ENCODE measurements around the gene PVR. TPM values are rescaled to one million over a fixed set of nuclear protein-coding genes. Genes with fewer than 3 reads are reported as not detected.

The PVR gene, protein sequence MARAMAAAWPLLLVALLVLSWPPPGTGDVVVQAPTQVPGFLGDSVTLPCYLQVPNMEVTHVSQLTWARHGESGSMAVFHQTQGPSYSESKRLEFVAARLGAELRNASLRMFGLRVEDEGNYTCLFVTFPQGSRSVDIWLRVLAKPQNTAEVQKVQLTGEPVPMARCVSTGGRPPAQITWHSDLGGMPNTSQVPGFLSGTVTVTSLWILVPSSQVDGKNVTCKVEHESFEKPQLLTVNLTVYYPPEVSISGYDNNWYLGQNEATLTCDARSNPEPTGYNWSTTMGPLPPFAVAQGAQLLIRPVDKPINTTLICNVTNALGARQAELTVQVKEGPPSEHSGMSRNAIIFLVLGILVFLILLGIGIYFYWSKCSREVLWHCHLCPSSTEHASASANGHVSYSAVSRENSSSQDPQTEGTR
- total RNA-seq, result 39.2 and 58.8 TPM in 2 replicates

DNA sequence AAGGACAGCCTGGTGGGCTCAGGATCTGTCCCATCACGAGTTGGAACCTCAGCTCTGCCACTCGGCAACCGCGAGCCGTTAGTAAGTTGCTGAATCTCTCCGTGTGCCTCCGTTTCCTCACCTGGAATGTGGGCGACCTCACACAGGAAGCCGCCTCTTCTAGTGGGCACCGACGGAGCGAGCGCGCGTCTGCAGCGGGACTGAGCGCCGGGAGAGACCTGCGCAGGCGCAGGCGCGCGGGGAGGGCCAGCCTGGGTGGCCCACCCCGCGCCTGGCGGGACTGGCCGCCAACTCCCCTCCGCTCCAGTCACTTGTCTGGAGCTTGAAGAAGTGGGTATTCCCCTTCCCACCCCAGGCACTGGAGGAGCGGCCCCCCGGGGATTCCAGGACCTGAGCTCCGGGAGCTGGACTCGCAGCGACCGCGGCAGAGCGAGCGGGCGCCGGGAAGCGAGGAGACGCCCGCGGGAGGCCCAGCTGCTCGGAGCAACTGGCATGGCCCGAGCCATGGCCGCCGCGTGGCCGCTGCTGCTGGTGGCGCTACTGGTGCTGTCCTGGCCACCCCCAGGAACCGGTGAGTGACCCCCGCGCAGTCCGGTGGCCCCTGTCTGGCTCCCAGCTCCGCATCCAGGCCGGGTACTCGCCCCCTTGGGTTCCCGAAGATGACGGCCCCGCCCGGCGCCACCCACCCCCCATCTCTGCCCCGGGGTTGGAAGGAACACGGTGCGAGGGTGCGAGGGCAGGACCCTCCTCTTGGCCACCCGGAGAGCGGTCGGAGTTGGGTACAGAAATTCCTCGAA, at the start of gene PVR:
TSS of gene PVR (plus strand) at position 306 of the 797 bp plus-strand sequence. CDS start at position 493, 187 bp downstream.

DNA sequence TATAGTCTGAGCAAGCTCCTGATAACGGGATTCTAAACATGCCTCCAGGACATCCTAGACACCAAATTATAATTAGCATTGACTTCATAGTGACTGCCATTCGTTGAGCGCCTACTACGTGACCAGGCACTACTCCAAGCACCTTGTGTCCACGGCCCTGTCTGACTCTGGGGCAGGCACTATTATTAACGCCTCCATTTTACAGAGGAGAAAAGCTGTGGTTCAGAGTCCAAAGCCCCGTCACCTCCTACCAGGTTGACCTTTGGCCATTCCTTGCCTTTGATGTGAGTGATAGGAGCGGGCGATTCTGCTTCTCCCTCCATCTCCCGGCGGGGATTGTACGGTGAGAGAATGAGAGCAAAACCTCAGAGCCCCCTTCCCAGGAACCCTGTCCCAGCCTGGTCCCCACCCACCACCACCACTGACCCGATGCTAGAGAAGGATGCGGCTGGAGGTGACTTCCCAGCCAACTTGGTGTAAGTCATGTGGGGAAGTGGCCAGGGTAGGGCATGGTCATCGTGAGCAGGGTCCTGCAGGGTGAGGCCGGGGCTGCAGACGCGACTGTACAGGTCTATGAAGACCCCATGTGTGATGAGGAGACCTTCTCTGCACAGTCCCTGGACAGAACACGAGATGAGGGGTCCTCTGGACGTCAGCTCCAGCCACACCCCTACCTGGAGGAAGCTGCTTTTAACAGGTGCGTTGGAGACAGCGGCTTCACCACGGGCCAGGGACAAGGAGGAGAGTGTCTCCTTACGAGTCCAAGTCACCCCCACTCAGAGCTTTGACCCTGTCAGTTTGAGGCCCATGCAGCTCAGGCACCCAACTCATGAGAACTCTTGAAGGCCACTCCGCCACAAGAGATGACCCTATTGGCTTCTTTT, 30.2 kb upstream of the PVR start, which contains the start of gene IGSF23:
TSS of gene IGSF23 (plus strand) at position 269 of the 884 bp plus-strand sequence. CDS start at position 352, 83 bp downstream.

DNA sequence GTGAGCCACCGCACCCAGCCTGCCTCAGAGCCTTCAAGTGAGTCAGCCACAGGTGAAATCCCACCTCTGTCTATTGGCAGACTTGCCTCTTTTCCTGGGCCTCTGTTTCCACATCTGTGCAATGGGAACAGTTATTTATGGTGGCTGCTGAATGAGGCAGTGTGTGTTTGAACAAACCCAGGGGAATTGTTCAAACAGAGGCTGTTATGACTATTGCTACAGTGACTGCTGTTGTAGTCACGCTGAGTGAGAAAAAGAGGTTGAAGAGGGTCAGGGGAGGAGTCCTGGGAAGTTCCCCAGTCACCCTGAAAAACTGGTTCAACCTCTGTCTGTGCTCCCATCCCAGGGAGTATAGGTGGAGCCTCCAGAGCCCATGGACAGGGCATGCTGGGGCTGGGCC, 27.7 kb downstream of the PVR start, which contains the start of gene CEACAM19:
TSS of gene CEACAM19 (plus strand) at position 83 of the 400 bp plus-strand sequence. CDS start 450 bp downstream, outside the sequence.

DNA sequence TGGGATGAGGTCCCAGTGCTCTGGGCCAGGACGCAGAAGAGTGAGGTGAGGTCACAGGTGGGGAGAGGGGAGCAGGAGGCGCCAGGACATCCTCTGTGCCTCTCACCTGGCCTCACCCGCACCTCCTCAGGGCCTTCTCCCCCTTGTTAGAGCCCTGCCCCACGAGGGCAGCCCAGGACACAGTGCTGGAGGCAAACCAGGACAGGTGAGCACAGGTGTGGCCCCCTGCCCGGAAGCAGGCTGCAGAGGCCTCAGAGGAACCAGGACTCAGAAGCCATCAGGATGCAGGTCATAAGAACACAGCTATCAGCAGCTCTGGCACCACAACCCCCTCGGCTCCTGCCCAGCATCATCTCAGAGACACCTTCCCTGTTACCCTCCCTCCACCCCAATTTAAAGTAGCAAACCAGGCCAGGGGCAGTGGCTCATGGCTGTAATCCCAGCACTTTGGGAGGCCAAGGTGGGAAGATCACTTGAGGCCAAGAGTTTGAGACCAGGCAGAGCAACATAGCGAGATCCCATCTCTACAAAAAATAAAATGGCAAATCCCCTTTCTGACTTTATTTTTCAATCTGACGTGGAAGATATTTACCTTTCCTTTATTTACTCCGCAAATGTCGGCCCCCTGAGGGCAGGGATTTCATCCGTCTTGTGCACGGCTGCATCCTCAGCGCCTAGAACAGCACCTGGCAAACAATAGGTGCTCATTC, 54.9 kb downstream of the PVR start, which contains the start of gene CEACAM16:
TSS of gene CEACAM16 (plus strand) at position 660 of the 710 bp plus-strand sequence. CDS start 2,306 bp downstream, outside the sequence.

Other genes with a start within 250 kb of the PVR start
- 2.0 and 2.9 TPM in 2 replicates for gene ZNF285, start 242.3 kb upstream of the PVR start, total RNA-seq
- 3.2 and 5.4 TPM in 2 replicates for gene ZNF229, start 195.4 kb upstream of the PVR start, total RNA-seq
- 4.8 and 6.0 TPM in 2 replicates for gene ZNF180, start 143.4 kb upstream of the PVR start, total RNA-seq
- gene CEACAM20, start 114.2 kb upstream of the PVR start, total RNA-seq, result not detected in 2 replicates
- gene IGSF23, start 30.3 kb upstream of the PVR start, total RNA-seq, result not detected in 2 replicates
- gene CEACAM19, start 27.6 kb downstream of the PVR start, total RNA-seq, result 4.4 and 7.8 TPM in 2 replicates
- gene CEACAM16, start 55.2 kb downstream of the PVR start, total RNA-seq, result not detected in 2 replicates
- gene BCL3, start 104.8 kb downstream of the PVR start, total RNA-seq, result 31.5 and 32.9 TPM in 2 replicates
- gene CBLC, start 134.0 kb downstream of the PVR start, total RNA-seq, result 86.0 and 97.3 TPM in 2 replicates
- 97.8 and 99.6 TPM in 2 replicates for gene BCAM, start 165.2 kb downstream of the PVR start, total RNA-seq
- gene NECTIN2, start 202.4 kb downstream of the PVR start, total RNA-seq, result 100 and 128 TPM in 2 replicates
- gene TOMM40, start 247.3 kb downstream of the PVR start, total RNA-seq, result 120 and 125 TPM in 2 replicates

All from airway epithelial cell (primary cell).